ENCODE results near the gene CTNNBL1. TPM values are rescaled to one million over a fixed set of nuclear protein-coding genes. Genes with fewer than 3 reads are reported as not detected.

Gene CTNNBL1
- total RNA-seq, 1 experiment from 2014 or later = 64.4 TPM

DNA sequence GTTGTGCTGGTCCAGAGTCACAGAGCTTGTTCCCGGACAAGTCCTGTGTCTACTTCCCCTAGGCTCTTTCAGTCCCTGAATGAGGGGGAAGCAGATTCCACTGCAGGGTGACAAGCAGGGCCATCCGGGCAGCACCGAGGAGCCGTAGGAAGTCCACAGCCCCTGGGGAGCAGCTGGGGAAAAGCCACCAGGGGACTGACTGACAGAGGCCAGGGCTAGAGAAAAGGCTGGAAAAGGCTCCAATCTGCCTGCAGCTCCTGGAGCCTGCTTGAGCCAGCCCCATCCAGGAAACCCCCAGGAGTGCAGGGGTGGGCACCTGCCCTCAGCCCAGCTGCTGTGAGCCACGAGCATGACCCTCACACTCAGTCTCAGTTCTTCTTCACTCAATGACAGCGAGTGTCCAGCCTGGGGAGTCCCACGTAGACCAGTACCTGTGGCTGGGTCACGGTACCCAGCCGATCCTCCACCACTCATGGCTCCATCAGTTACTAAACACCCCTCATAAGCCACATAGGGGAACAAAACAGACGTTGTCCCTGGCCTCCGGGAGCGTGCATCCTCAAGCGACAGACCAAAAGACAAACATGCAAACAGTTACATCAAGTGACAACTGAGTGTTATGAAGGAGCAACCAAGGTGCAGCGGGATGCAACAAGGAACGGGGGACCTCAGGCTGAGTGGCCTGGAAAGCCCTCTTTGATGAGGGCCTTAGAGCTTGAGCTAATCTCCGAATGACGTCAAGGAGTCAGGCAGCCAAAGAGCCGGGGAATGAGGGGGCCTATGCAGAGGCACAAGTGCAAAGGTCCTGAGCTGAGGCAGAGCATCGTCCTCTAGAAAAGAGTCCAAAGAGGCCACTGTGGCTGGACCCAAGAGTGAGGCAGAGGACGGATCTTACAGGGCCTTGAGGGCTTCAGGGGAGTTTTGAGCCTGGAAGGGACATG is 184.3 kb downstream of the CTNNBL1 start:
- POLR2A ChIA-PET = interaction anchor here (0.9 kb wide), 1 partner anchor 11 kb away, joined by 3 read pairs; no protein-coding TSS in a partner anchor
- no peak overlapping the region for H3K4me3 Mint-ChIP-seq
- TF ChIP-seq, protein P1, sequence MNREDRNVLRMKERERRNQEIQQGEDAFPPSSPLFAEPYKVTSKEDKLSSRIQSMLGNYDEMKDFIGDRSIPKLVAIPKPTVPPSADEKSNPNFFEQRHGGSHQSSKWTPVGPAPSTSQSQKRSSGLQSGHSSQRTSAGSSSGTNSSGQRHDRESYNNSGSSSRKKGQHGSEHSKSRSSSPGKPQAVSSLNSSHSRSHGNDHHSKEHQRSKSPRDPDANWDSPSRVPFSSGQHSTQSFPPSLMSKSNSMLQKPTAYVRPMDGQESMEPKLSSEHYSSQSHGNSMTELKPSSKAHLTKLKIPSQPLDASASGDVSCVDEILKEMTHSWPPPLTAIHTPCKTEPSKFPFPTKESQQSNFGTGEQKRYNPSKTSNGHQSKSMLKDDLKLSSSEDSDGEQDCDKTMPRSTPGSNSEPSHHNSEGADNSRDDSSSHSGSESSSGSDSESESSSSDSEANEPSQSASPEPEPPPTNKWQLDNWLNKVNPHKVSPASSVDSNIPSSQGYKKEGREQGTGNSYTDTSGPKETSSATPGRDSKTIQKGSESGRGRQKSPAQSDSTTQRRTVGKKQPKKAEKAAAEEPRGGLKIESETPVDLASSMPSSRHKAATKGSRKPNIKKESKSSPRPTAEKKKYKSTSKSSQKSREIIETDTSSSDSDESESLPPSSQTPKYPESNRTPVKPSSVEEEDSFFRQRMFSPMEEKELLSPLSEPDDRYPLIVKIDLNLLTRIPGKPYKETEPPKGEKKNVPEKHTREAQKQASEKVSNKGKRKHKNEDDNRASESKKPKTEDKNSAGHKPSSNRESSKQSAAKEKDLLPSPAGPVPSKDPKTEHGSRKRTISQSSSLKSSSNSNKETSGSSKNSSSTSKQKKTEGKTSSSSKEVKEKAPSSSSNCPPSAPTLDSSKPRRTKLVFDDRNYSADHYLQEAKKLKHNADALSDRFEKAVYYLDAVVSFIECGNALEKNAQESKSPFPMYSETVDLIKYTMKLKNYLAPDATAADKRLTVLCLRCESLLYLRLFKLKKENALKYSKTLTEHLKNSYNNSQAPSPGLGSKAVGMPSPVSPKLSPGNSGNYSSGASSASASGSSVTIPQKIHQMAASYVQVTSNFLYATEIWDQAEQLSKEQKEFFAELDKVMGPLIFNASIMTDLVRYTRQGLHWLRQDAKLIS (CRISPR knock-in tag; IDR thresholded peaks at IDR 0.05; ENCODE audit: borderline replicate concordance) = no peak
- no peak for TF ChIP-seq ZNF396 (CRISPR knock-in tag; IDR thresholded peaks at IDR 0.05; ENCODE audit: borderline replicate concordance)
- no peak for TF ChIP-seq ZNF263 (CRISPR knock-in tag; IDR thresholded peaks at IDR 0.05; ENCODE audit: low read depth)
- TF ChIP-seq SOX15 (CRISPR knock-in tag; IDR thresholded peaks at IDR 0.05) = no peak
- H3K9me3 Mint-ChIP-seq = no peaks in the 10 kb centered on the region
- DNase-seq (ENCODE audit: low spot score) (no peak), ATAC-seq (no peak)
- peaks cover 3% of the 10 kb centered on the region for H3K4me1 Mint-ChIP-seq
- H3K27ac Mint-ChIP-seq = no peak overlapping the region
- no peaks in the 10 kb centered on the region for H3K27me3 Mint-ChIP-seq (ENCODE audit: low read depth)
- CTCF ChIA-PET = interaction anchor here (1.3 kb wide), 1 partner anchor 314 kb away, joined by 3 read pairs; no protein-coding TSS in a partner anchor
- 0 out of 2 replicates have a peak, but pooled peaks cover 3% of the 10 kb centered on the region for H3K36me3 Mint-ChIP-seq

DNA sequence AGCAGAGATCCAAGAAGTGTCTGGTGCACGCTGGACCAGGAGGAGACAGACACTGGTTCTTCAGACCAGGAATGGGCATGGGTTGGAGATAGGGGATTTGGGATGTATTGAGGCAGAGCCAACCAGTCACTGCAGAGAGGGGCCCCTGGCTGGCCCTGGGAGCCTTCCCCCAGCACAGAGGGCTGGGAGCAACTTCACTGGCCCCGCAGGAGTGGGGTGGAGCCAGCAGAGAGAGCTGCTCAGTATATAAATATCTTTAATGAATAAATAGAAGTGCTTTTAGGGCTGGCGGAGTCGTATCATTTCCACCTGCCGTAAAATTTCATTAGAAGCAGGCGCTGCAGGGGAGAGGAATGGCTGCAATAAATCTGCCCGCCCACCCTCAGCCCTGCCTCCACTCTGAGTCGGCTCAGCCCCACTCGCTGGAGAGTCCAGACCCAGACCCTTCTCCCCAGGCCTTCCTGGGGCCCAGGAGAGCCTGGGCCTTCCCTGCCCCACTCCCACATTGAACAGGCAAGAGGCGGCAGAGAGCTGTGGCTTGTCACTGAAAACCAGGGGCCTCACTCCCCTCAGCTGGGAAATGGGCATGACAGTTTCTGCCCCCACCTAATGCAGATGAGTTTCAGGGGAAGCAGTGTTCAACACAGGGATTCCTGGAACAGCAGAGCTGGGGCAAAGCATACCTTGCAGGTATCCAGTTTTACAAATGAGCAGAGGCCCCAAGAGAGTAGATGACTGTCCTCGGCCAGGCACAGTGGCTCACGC is 185.2 kb downstream of the CTNNBL1 start:
- ATAC-seq (no peak), DNase-seq (ENCODE audit: low spot score) (no peak)
- CTCF ChIA-PET = interaction anchor here (0.7 kb wide), 1 partner anchor 315 kb away, joined by 3 read pairs; no protein-coding TSS in a partner anchor
- Mint-ChIP-seq H3K27ac (no peak overlapping the region), H3K4me1 (peaks cover 7% of the 10 kb centered on the region), H3K27me3 (ENCODE audit: low read depth) (no peaks in the 10 kb centered on the region), H3K9me3 (no peaks in the 10 kb centered on the region), H3K36me3 (0 out of 2 replicates have a peak, but pooled peaks cover 3% of the 10 kb centered on the region), H3K4me3 (no peak overlapping the region)
- TF ChIP-seq, protein P2, sequence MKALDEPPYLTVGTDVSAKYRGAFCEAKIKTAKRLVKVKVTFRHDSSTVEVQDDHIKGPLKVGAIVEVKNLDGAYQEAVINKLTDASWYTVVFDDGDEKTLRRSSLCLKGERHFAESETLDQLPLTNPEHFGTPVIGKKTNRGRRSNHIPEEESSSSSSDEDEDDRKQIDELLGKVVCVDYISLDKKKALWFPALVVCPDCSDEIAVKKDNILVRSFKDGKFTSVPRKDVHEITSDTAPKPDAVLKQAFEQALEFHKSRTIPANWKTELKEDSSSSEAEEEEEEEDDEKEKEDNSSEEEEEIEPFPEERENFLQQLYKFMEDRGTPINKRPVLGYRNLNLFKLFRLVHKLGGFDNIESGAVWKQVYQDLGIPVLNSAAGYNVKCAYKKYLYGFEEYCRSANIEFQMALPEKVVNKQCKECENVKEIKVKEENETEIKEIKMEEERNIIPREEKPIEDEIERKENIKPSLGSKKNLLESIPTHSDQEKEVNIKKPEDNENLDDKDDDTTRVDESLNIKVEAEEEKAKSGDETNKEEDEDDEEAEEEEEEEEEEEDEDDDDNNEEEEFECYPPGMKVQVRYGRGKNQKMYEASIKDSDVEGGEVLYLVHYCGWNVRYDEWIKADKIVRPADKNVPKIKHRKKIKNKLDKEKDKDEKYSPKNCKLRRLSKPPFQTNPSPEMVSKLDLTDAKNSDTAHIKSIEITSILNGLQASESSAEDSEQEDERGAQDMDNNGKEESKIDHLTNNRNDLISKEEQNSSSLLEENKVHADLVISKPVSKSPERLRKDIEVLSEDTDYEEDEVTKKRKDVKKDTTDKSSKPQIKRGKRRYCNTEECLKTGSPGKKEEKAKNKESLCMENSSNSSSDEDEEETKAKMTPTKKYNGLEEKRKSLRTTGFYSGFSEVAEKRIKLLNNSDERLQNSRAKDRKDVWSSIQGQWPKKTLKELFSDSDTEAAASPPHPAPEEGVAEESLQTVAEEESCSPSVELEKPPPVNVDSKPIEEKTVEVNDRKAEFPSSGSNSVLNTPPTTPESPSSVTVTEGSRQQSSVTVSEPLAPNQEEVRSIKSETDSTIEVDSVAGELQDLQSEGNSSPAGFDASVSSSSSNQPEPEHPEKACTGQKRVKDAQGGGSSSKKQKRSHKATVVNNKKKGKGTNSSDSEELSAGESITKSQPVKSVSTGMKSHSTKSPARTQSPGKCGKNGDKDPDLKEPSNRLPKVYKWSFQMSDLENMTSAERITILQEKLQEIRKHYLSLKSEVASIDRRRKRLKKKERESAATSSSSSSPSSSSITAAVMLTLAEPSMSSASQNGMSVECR (CRISPR knock-in tag; IDR thresholded peaks at IDR 0.05; ENCODE audit: borderline replicate concordance) = no peak
- TF ChIP-seq ZNF219 (CRISPR knock-in tag; IDR thresholded peaks at IDR 0.05; ENCODE audit: borderline replicate concordance) = no peak
- TF ChIP-seq, protein P3, sequence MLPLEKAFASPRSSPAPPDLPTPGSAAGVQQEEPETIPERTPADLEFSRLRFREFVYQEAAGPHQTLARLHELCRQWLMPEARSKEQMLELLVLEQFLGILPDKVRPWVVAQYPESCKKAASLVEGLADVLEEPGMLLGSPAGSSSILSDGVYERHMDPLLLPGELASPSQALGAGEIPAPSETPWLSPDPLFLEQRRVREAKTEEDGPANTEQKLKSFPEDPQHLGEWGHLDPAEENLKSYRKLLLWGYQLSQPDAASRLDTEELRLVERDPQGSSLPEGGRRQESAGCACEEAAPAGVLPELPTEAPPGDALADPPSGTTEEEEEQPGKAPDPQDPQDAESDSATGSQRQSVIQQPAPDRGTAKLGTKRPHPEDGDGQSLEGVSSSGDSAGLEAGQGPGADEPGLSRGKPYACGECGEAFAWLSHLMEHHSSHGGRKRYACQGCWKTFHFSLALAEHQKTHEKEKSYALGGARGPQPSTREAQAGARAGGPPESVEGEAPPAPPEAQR (CRISPR knock-in tag; IDR thresholded peaks at IDR 0.05) = no peak
- no peak for TF ChIP-seq PRRX2 (CRISPR knock-in tag; IDR thresholded peaks at IDR 0.05)
- no peak for TF ChIP-seq SMAD3 (CRISPR knock-in tag; IDR thresholded peaks at IDR 0.05; ENCODE audit: borderline replicate concordance)
- TF ChIP-seq TCF7 (CRISPR knock-in tag; IDR thresholded peaks at IDR 0.05; ENCODE audit: low read depth) = no peak
- no peak for TF ChIP-seq GRHL2 (CRISPR knock-in tag; IDR thresholded peaks at IDR 0.05; ENCODE audit: insufficient replicate concordance, severe bottlenecking)
- TF ChIP-seq, protein P4, sequence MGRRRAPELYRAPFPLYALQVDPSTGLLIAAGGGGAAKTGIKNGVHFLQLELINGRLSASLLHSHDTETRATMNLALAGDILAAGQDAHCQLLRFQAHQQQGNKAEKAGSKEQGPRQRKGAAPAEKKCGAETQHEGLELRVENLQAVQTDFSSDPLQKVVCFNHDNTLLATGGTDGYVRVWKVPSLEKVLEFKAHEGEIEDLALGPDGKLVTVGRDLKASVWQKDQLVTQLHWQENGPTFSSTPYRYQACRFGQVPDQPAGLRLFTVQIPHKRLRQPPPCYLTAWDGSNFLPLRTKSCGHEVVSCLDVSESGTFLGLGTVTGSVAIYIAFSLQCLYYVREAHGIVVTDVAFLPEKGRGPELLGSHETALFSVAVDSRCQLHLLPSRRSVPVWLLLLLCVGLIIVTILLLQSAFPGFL (CRISPR knock-in tag; IDR thresholded peaks at IDR 0.05; ENCODE audit: borderline replicate concordance) = no peak
- no peak for TF ChIP-seq ZNF317 (CRISPR knock-in tag; IDR thresholded peaks at IDR 0.05; ENCODE audit: borderline replicate concordance, low read depth)
- POLR2A ChIA-PET = no interaction called here
